Upper lobe of left lung (tissue), 6 donors: Measurements from ENCODE around the gene GDI1. TPM values are rescaled to one million over a fixed set of nuclear protein-coding genes. Genes with fewer than 3 reads are reported as not detected.

ENCODE experiments used
- ATAC-seq, 2 donors: fragments of 200-7000 bp; cut with Tn5 transposase; one replicate each; pipeline ENCODE4 v1.9.1; 2022; ENCODE audit warnings: mild to moderate bottlenecking in 2 of 2, moderate library complexity in 2 of 2; ENCODE audit not compliant: low FRiP score in 2 of 2
- DNase-seq, 2 donors: peaks; one replicate each; pipeline ENCODE4 v3.0.0-alpha.2; 2019 to 2020
- H3K27ac ChIP-seq, 4 donors: fragments of 200-600 bp; sonication (generic); one replicate each; pipeline ENCODE4 v1.5.1; 2016 to 2019
- H3K27me3 ChIP-seq, 4 donors: fragments of 200-600 bp; sonication (generic); one replicate each; pipeline ENCODE4 v1.5.1; 2017 to 2019
- H3K36me3 ChIP-seq, 4 donors: fragments of 200-600 bp; sonication (generic); one replicate each; pipeline ENCODE4 v1.5.1; 2016 to 2019
- H3K4me1 ChIP-seq, 4 donors: fragments of 200-600 bp; sonication (generic); one replicate each; pipeline ENCODE4 v1.5.1; 2018 to 2019
- H3K4me3 ChIP-seq, 4 donors: fragments of 200-600 bp; sonication (generic); one replicate each; pipeline ENCODE4 v1.5.1; 2017 to 2019; ENCODE audit warnings: mild to moderate bottlenecking in 2 of 4, moderate library complexity in 1 of 4
- H3K9me3 ChIP-seq, 4 donors: fragments of 200-600 bp; sonication (generic); one replicate each; pipeline ENCODE4 v1.5.1; 2018 to 2019
- EP300 ChIP-seq, 4 donors: sonication (generic); formaldehyde crosslinking; IDR thresholded peaks; one replicate each; pipeline ENCODE4 v1.5.1; 2017; ENCODE audit warnings: antibody characterized with exemption in 4 of 4, control low read depth in 2 of 4
- POLR2A ChIP-seq, 4 donors: fragments of 450-650 bp; IDR thresholded peaks; one replicate each; pipeline ENCODE4 v1.5.1; 2016 to 2017; ENCODE audit warnings: antibody characterized with exemption in 4 of 4, mild to moderate bottlenecking in 2 of 4
- POLR2AphosphoS5 ChIP-seq, 2 donors: sonication (generic); formaldehyde crosslinking; IDR thresholded peaks; one replicate each; pipeline ENCODE4 v1.5.1; 2017; ENCODE audit warnings: antibody characterized with exemption in 2 of 2
- WGBS, 2 donors: methylation state at CpG; one replicate each; pipeline ENCODE4 v1.1.5; 2017 to 2018; 5-methylcytosine and 5-hydroxymethylcytosine counted together
- total RNA-seq, 6 donors: library from RNA; depleted of rRNA in 4 of 6; stranded (reverse); fragments of >200 nt in 4 of 6; gene quantifications; one replicate each; pipeline versions ENCODE4 v1.1.0 to v1.2.1, GENCODE V29; 2016 to 2021
- TF ChIP-seq, protein P1 (sequence below), 6 experiments: fragments of 450-650 bp in 4 of 6; fragments of 200-600 bp in 2 of 6; sonication (generic) in 2 of 6; IDR thresholded peaks; one replicate each; pipeline ENCODE4 v1.5.1; 2016 to 2019; ENCODE audit warnings: antibody characterized with exemption in 6 of 6
- donor health status: DM: no; HTN: no; CAD: no; lungs with moderate emphysema.
- donor health status: DM: no; HTN: yes; CAD: no; lungs with severe emphysema.

GDI1 gene
- total RNA-seq, 6 donors from 2014 or later, result 81.2 to 237 (median 96.0) TPM

DNA sequence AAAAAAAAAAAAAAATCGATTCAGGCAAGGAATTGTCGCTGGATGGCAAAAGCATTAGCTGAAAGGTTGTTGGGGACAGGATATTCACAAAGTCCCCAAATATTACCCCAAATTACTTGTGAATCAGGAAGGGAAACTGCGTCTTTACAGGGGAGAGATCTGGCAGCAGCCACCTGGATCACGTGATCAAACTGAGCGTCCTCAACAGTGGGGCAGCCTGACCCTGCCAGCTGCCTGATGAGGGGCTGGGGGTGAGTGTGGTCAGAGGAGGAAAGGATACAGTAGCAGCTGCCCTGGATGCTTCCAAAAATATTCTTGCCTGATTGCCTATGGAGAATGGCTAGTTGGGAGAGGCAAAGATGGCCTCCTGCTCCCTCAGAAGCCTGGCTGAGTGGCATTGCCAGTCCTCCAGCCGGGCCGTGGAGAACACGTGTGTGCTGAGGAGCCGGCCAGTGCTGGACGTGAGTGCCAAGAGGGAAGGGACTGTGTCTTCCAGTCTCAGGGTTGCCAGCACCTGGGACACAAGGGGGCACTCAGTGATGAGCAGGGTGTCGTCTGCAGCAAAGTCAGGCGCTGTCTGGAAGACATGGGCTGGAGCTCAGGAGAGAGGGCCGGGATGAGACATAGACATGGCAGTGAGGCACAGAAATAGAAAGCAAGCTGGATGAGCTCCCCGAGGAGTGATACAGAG is 45.1 kb downstream of the GDI1 start:
- TF ChIP-seq EP300 (IDR thresholded peaks at IDR 0.05) (no peak), POLR2A (IDR thresholded peaks at IDR 0.05) (no peak), POLR2AphosphoS5 (IDR thresholded peaks at IDR 0.05) (no peak)
- TF ChIP-seq, protein P1, sequence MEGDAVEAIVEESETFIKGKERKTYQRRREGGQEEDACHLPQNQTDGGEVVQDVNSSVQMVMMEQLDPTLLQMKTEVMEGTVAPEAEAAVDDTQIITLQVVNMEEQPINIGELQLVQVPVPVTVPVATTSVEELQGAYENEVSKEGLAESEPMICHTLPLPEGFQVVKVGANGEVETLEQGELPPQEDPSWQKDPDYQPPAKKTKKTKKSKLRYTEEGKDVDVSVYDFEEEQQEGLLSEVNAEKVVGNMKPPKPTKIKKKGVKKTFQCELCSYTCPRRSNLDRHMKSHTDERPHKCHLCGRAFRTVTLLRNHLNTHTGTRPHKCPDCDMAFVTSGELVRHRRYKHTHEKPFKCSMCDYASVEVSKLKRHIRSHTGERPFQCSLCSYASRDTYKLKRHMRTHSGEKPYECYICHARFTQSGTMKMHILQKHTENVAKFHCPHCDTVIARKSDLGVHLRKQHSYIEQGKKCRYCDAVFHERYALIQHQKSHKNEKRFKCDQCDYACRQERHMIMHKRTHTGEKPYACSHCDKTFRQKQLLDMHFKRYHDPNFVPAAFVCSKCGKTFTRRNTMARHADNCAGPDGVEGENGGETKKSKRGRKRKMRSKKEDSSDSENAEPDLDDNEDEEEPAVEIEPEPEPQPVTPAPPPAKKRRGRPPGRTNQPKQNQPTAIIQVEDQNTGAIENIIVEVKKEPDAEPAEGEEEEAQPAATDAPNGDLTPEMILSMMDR (IDR thresholded peaks at IDR 0.05), result no peak
- WGBS, 2 donors, result 85 to 86% methylated on average over 7 to 14 of the region's 14 CpGs
- Histone ChIP-seq H3K27me3 (no peaks in the 10 kb centered on the region), H3K4me3 (no peak overlapping the region), H3K36me3 (peaks cover 0 to 7% (median 0%) of the 10 kb centered on the region in 4 donors), H3K9me3 (no peaks in the 10 kb centered on the region), H3K27ac (no peak overlapping the region), H3K4me1 (peaks cover 0 to 25% (median 12%) of the 10 kb centered on the region in 4 donors)
- no peak for ATAC-seq
- DNase-seq, result no peak

DNA sequence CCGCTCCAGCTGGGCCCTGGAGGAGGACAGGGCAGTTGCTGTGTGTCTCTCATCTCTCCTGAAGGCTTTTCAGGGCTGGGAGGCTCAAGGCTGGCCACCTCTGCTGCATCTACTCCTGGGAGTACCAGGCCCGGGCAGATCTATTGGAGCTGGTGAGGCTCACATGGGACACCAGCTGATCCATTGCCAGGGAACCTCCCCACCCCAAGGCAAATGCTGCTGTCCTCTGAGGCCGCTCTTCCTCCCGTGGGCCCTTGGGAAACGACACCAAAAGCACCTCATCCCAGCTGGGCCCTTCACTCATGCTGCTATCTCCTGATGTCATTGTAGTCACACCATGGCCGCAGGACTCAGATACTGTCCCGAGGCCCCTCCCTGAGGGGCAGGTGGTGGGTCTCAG is 45.8 kb downstream of the GDI1 start:
- ATAC-seq (no peak), DNase-seq (no peak)
- H3K4me1 ChIP-seq, result peaks cover 0 to 32% (median 12%) of the 10 kb centered on the region in 4 donors
- WGBS, 2 donors, result 58 to 100% methylated on average over 1 to 4 of the region's 7 CpGs
- H3K9me3 ChIP-seq, result no peaks in the 10 kb centered on the region
- peaks cover 0 to 8% (median 0%) of the 10 kb centered on the region in 4 donors for H3K36me3 ChIP-seq
- no peak overlapping the region for H3K27ac ChIP-seq
- H3K4me3 ChIP-seq, result no peak overlapping the region
- no peaks in the 10 kb centered on the region for H3K27me3 ChIP-seq
- no peak for TF ChIP-seq EP300 (IDR thresholded peaks at IDR 0.05)
- TF ChIP-seq POLR2A (IDR thresholded peaks at IDR 0.05), result no peak
- TF ChIP-seq, protein P1 (IDR thresholded peaks at IDR 0.05), result no peak
- TF ChIP-seq POLR2AphosphoS5 (IDR thresholded peaks at IDR 0.05), result no peak

DNA sequence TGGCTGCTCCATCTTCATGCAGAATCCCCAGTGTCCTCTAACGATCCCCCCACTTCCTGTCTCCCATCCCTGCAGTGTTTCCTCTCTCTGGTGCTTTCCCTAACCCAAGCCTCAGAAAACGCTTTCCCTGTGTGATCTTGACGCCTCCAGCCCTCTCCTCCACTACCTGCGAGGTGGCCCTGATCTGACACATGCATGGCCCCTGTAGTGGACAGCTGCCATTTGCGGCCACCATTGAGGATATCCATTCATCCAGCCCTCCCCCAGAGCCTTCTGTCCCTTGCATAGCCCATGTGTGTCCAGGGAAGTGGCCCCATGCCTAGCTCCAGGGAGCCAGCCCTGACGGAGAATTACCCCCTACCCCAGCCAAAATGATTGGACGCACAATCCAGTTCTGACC is 46.4 kb downstream of the GDI1 start:
- Histone ChIP-seq H3K4me1 (peaks cover 0 to 34% (median 12%) of the 10 kb centered on the region in 4 donors), H3K27ac (no peak overlapping the region), H3K36me3 (peaks cover 0 to 11% (median 2%) of the 10 kb centered on the region in 4 donors), H3K27me3 (no peaks in the 10 kb centered on the region), H3K4me3 (no peak overlapping the region), H3K9me3 (no peaks in the 10 kb centered on the region)
- no peak for TF ChIP-seq EP300 (IDR thresholded peaks at IDR 0.05)
- TF ChIP-seq, protein P1 (IDR thresholded peaks at IDR 0.05), result no peak
- no peak for TF ChIP-seq POLR2A (IDR thresholded peaks at IDR 0.05)
- TF ChIP-seq POLR2AphosphoS5 (IDR thresholded peaks at IDR 0.05), result no peak
- no peak for ATAC-seq
- no peak for DNase-seq
- 25 to 81% methylated on average over 2 to 7 of the region's 7 CpGs for WGBS, 2 donors

DNA sequence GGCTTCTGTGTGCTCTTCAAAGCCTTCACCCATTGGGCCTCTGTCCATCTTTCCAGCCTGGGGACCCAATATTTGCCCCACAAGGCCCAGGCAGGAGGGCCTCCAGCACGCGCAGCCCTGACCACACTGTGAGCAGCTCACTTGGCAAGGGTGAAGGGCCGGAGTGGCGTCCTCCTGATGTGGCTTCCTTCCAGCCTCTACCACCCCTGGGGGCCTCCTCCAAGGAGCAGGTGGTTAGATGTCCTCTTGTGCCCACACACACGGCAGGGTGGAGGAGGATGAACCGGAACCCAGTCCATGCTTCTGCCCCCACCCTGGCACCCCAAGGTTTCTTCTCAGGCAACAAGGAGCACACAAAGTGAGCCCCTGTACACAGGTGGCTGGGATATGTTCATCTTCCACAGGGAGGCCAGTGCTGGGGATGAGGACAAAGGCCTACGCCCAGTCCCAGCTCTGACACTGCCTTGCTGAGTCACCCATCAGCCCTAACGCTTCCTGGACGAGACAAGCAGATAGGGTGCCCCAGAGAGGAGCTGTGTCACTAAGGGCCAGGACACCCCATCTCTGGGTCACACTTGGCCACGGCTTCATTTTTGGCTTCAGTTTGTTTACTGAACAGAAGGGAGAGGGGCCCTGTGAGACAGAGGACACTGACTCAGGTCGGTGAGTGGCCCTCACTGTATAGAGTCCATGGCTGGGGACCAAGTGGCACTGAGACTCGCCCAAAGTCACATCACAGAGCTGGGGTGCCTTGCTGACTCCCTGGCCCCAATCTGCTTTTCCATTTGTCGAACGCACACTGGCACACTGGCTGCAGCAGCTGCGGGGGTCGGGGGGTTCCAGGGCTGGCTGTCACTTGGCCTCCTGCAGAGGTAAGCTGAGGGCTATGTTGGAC is 47.5 kb downstream of the GDI1 start:
- Histone ChIP-seq H3K36me3 (peaks cover 0 to 17% (median 2%) of the 10 kb centered on the region in 4 donors), H3K27me3 (no peaks in the 10 kb centered on the region), H3K9me3 (no peaks in the 10 kb centered on the region), H3K27ac (peak overlapping the region in 1 of 4 donors; percentile 14), H3K4me3 (peak overlapping the region in 1 of 4 donors; percentile 76), H3K4me1 (peaks cover 3 to 36% (median 17%) of the 10 kb centered on the region in 4 donors)
- TF ChIP-seq POLR2AphosphoS5 (IDR thresholded peaks at IDR 0.05) (no peak), EP300 (IDR thresholded peaks at IDR 0.05) (no peak), POLR2A (IDR thresholded peaks at IDR 0.05) (no peak)
- TF ChIP-seq, protein P1 (IDR thresholded peaks at IDR 0.05), result no peak
- no peak for ATAC-seq
- no peak for DNase-seq
- 90% methylated on average over 16 of the region's 16 CpGs; no CpG with 5 or more reads in 1 of the 2 donors for WGBS, 2 donors
